Ascending aorta (tissue), 2 donors: ENCODE data around the gene PKD1. TPM values are rescaled to one million over a fixed set of nuclear protein-coding genes. Genes with fewer than 3 reads are reported as not detected.
"Not testable (repeated sequence)": the region's sequence is repeated elsewhere in the genome, so short reads cannot be mapped to it uniquely, and the experiment has no call there.

ENCODE experiments used
- DNase-seq, 2 donors: peaks; one replicate each; pipeline ENCODE4 v3.0.0-alpha.2; 2019; ENCODE audit warnings: low spot score in 2 of 2
- H3K27ac ChIP-seq, 2 donors: fragments of 200-600 bp; sonication (generic); one replicate each; pipeline ENCODE4 v1.5.1; 2016 to 2017; ENCODE audit warnings: mild to moderate bottlenecking in 1 of 2
- H3K27me3 ChIP-seq: fragments of 200-600 bp; sonication (generic); one replicate; pipeline ENCODE4 v1.5.1; 2017
- H3K36me3 ChIP-seq, 2 donors: fragments of 200-600 bp; sonication (generic); one replicate each; pipeline ENCODE4 v1.5.1; 2016
- H3K4me1 ChIP-seq, 2 donors: fragments of 200-600 bp; sonication (generic); one replicate each; pipeline ENCODE4 v1.5.1; 2016 to 2017; ENCODE audit warnings: mild to moderate bottlenecking in 1 of 2
- H3K4me3 ChIP-seq, 2 donors: fragments of 200-600 bp; sonication (generic); one replicate each; pipeline ENCODE4 v1.5.1; 2016 to 2017; ENCODE audit warnings: mild to moderate bottlenecking in 1 of 2
- H3K9me3 ChIP-seq, 2 donors: fragments of 200-600 bp; sonication (generic); one replicate each; pipeline ENCODE4 v1.5.1; 2016
- intact Hi-C: fragments of 100-400 bp; cut with DNase I; formaldehyde crosslinking; loops from one replicate; pipeline ENCODE4 v1.15.1; 2023
- total RNA-seq: library from RNA; depleted of rRNA; stranded (reverse); fragments of >200 nt; gene quantifications from one replicate; pipeline ENCODE4 v1.1.0, GENCODE V29; 2016
- TF ChIP-seq, protein P1 (sequence below), 3 experiments: fragments of 200-600 bp in 2 of 3; fragments of 450-650 bp in 1 of 3; sonication (generic) in 2 of 3; IDR thresholded peaks; one replicate each; pipeline ENCODE4 v1.5.1; 2016 to 2019; ENCODE audit warnings: antibody characterized with exemption in 3 of 3, mild to moderate bottlenecking in 1 of 3, moderate library complexity in 1 of 3

Gene PKD1
- 551 TPM for total RNA-seq

GRCh38 chr16:2135770-2136490 is at the start of gene PKD1:
Gene PKD1, minus strand, starts transcription at chr16:2135898. Its CDS starts 209 bp downstream, at chr16:2135689.
- H3K27me3 ChIP-seq, H3K9me3 ChIP-seq, H3K36me3 ChIP-seq, intact Hi-C loops: not testable (repeated sequence)
- Histone ChIP-seq H3K4me3 (peak within 1 kb of the TSS; percentile 71 to 72), H3K4me1 (peaks cover 0 to 12% of the 10 kb centered on the region in 2 donors), H3K27ac (peak within 1 kb of the TSS; percentile 66 to 82)
- DNase-seq: peak; percentile 92 to 98

DNA sequence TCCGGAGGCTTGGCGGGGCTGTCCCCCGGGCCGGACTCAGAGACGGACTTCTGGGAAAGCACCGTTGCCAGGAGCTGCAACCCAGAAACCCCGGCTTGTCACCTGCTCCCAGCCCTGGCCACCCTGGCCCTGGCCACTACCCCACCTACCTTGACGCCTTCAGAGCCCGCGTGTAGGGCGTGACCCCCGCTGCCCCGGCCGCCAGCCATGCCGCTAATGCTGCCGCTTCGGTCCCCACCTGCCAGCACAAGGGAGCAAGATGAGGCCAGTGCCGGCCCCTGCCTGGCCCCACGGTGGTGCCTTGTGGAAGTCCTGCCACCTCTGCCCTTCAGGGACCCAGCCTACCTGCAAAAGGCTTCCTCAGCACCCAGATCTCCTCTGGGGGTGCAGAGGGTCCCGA is 49.3 kb upstream of the PKD1 start:
- TF ChIP-seq, protein P1, sequence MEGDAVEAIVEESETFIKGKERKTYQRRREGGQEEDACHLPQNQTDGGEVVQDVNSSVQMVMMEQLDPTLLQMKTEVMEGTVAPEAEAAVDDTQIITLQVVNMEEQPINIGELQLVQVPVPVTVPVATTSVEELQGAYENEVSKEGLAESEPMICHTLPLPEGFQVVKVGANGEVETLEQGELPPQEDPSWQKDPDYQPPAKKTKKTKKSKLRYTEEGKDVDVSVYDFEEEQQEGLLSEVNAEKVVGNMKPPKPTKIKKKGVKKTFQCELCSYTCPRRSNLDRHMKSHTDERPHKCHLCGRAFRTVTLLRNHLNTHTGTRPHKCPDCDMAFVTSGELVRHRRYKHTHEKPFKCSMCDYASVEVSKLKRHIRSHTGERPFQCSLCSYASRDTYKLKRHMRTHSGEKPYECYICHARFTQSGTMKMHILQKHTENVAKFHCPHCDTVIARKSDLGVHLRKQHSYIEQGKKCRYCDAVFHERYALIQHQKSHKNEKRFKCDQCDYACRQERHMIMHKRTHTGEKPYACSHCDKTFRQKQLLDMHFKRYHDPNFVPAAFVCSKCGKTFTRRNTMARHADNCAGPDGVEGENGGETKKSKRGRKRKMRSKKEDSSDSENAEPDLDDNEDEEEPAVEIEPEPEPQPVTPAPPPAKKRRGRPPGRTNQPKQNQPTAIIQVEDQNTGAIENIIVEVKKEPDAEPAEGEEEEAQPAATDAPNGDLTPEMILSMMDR (IDR thresholded peaks at IDR 0.05): no peak
- H3K27ac ChIP-seq: no peak overlapping the region
- no peaks in the 10 kb centered on the region for H3K36me3 ChIP-seq
- no peaks in the 10 kb centered on the region for H3K4me1 ChIP-seq
- no peak overlapping the region for H3K4me3 ChIP-seq
- H3K27me3 ChIP-seq: no peaks in the 10 kb centered on the region
- no peaks in the 10 kb centered on the region for H3K9me3 ChIP-seq
- DNase-seq: no peak
- intact Hi-C loops: no loop called here

GRCh38 chr16:2184346-2184745 is 48.6 kb upstream of the PKD1 start:
- TF ChIP-seq, protein P1 (IDR thresholded peaks at IDR 0.05): no peak
- intact Hi-C loops: no loop called here
- H3K36me3 ChIP-seq: no peaks in the 10 kb centered on the region
- DNase-seq: no peak
- no peak overlapping the region for H3K4me3 ChIP-seq
- H3K27ac ChIP-seq: no peak overlapping the region
- no peaks in the 10 kb centered on the region for H3K9me3 ChIP-seq
- no peaks in the 10 kb centered on the region for H3K27me3 ChIP-seq
- H3K4me1 ChIP-seq: no peaks in the 10 kb centered on the region

- no peaks in the 10 kb centered on the region for H3K36me3 ChIP-seq
- TF ChIP-seq, protein P1 (IDR thresholded peaks at IDR 0.05): no peak
- H3K27me3 ChIP-seq: no peaks in the 10 kb centered on the region
- no peaks in the 10 kb centered on the region for H3K9me3 ChIP-seq
- no peak for DNase-seq
- intact Hi-C loops: no loop called here
- H3K4me1 ChIP-seq: no peaks in the 10 kb centered on the region
- no peak overlapping the region for H3K4me3 ChIP-seq
- H3K27ac ChIP-seq: no peak overlapping the region
Observed at GRCh38 chr16:2183671-2184070, 48.0 kb upstream of the PKD1 start.

GRCh38 chr16:2181952-2182351 is 46.3 kb upstream of the PKD1 start:
- Histone ChIP-seq H3K27ac (no peak overlapping the region), H3K27me3 (no peaks in the 10 kb centered on the region), H3K9me3 (no peaks in the 10 kb centered on the region), H3K36me3 (peaks cover 0 to 12% of the 10 kb centered on the region in 2 donors), H3K4me1 (no peaks in the 10 kb centered on the region), H3K4me3 (no peak overlapping the region)
- DNase-seq: no peak
- TF ChIP-seq, protein P1 (IDR thresholded peaks at IDR 0.05): no peak
- intact Hi-C loops: no loop called here

GRCh38 chr16:2180962-2181923 is 45.5 kb upstream of the PKD1 start:
- Histone ChIP-seq H3K27ac (no peak overlapping the region), H3K4me1 (no peaks in the 10 kb centered on the region), H3K9me3 (no peaks in the 10 kb centered on the region), H3K36me3 (peaks cover 4 to 19% of the 10 kb centered on the region in 2 donors), H3K4me3 (no peak overlapping the region), H3K27me3 (no peaks in the 10 kb centered on the region)
- intact Hi-C loops: no loop called here
- DNase-seq: no peak
- TF ChIP-seq, protein P1 (IDR thresholded peaks at IDR 0.05): no peak
